Measurements from ENCODE around the gene CTNND2.

DNA sequence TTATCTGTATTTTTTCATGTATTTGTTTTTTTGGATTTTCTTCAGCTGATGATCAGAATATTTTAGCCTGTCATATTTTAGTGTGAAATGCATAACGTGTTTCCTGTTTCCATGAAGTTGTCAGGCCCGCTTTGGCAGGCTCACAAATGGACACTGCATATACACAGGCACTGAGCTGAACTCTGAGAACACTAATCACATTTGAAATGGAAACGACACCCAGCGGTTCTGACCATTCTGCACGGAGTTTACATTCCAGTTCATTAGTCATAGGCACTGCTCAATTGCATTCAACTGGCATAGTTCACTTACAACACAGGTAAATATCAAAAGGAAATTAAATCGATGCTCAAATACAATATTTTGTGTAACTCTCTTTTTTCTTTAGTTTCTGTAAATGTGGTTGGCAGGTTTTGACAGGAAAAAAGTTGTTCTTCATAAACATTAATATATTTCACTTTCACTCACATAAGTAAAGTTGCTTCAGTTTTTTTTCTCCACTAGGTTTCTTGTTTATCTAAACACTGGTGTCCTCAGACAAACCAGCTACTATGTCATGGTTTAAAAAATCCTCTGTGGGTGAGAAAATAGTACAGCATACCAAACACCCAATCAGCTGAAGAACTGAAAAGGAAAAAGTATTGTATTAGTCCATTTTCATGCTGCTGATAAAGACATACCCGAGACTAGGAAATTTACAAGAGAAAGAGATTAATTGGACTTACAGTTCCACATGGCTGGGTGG is 584.2 kb downstream of the CTNND2 start:
- TF ChIP-seq, protein P1, sequence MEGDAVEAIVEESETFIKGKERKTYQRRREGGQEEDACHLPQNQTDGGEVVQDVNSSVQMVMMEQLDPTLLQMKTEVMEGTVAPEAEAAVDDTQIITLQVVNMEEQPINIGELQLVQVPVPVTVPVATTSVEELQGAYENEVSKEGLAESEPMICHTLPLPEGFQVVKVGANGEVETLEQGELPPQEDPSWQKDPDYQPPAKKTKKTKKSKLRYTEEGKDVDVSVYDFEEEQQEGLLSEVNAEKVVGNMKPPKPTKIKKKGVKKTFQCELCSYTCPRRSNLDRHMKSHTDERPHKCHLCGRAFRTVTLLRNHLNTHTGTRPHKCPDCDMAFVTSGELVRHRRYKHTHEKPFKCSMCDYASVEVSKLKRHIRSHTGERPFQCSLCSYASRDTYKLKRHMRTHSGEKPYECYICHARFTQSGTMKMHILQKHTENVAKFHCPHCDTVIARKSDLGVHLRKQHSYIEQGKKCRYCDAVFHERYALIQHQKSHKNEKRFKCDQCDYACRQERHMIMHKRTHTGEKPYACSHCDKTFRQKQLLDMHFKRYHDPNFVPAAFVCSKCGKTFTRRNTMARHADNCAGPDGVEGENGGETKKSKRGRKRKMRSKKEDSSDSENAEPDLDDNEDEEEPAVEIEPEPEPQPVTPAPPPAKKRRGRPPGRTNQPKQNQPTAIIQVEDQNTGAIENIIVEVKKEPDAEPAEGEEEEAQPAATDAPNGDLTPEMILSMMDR (IDR thresholded peaks at IDR 0.05; ENCODE audit: low read length), result no peak
- TF ChIP-seq EZH2phosphoT487 (IDR thresholded peaks at IDR 0.05; ENCODE audit: low read length), result no peak
- TF ChIP-seq EZH2 (optimal IDR thresholded peaks at IDR 0.05; ENCODE audit: low read depth, low read length), result no peak
